Measurements from ENCODE around the gene CAMK2D. TPM values are rescaled to one million over a fixed set of nuclear protein-coding genes. Genes with fewer than 3 reads are reported as not detected.

CAMK2D gene
- total and polyA plus RNA-seq, 2 donors from 2014 or later = 9.1 to 34.7 TPM

- no peak overlapping the region for H3K4me3 ChIP-seq (ENCODE audit: low read length in 3 of 3)
- DNase-seq (no peak), FAIRE-seq (no peak)
- no peak for TF ChIP-seq CTCF (IDR thresholded peaks at IDR 0.05; ENCODE audit: borderline replicate concordance, extremely low read depth, insufficient read depth)
- no peaks in the 10 kb centered on the region for H3K27me3 ChIP-seq (ENCODE audit: control insufficient read depth, insufficient read depth, low read length)
- no peak overlapping the region for H3K27ac ChIP-seq (ENCODE audit: low read depth in 2 of 2, low read length in 2 of 2)
- H3K9me3 ChIP-seq (ENCODE audit: control insufficient read depth in 2 of 3, insufficient read depth in 1 of 3, low read length in 3 of 3) = no peaks in the 10 kb centered on the region
- H3K36me3 ChIP-seq (ENCODE audit: control insufficient read depth in 2 of 3, insufficient read depth in 3 of 3, low read length in 3 of 3) = no peaks in the 10 kb centered on the region
- no peak overlapping the region for H3K9ac ChIP-seq (ENCODE audit: low read length in 3 of 3)
- intact Hi-C loops (cut with DNase I) = no loop called here
- H3K4me1 ChIP-seq (ENCODE audit: control insufficient read depth in 2 of 3, insufficient read depth in 2 of 3, low read depth in 1 of 3, low read length in 3 of 3) = no peaks in the 10 kb centered on the region
Measured at GRCh38 chr4:113776016-113776415, 14.5 kb upstream of the CAMK2D start.

GRCh38 chr4:113773756-113774155 is 12.2 kb upstream of the CAMK2D start:
- intact Hi-C loops (cut with DNase I) = no loop called here
- Histone ChIP-seq H3K27me3 (ENCODE audit: control insufficient read depth, insufficient read depth, low read length) (no peaks in the 10 kb centered on the region), H3K9me3 (ENCODE audit: control insufficient read depth in 2 of 3, insufficient read depth in 1 of 3, low read length in 3 of 3) (no peaks in the 10 kb centered on the region), H3K36me3 (ENCODE audit: control insufficient read depth in 2 of 3, insufficient read depth in 3 of 3, low read length in 3 of 3) (no peaks in the 10 kb centered on the region), H3K27ac (ENCODE audit: low read depth in 2 of 2, low read length in 2 of 2) (no peak overlapping the region), H3K4me1 (ENCODE audit: control insufficient read depth in 2 of 3, insufficient read depth in 2 of 3, low read depth in 1 of 3, low read length in 3 of 3) (no peaks in the 10 kb centered on the region), H3K4me3 (ENCODE audit: low read length in 3 of 3) (no peak overlapping the region), H3K9ac (ENCODE audit: low read length in 3 of 3) (no peak overlapping the region)
- TF ChIP-seq CTCF (IDR thresholded peaks at IDR 0.05; ENCODE audit: borderline replicate concordance, extremely low read depth, insufficient read depth) = no peak
- DNase-seq (no peak), FAIRE-seq (no peak)

- TF ChIP-seq CTCF (IDR thresholded peaks at IDR 0.05; ENCODE audit: borderline replicate concordance, extremely low read depth, insufficient read depth) = no peak
- DNase-seq (no peak), FAIRE-seq (no peak)
- Histone ChIP-seq H3K9me3 (ENCODE audit: control insufficient read depth in 2 of 3, insufficient read depth in 1 of 3, low read length in 3 of 3) (no peaks in the 10 kb centered on the region), H3K4me3 (ENCODE audit: low read length in 3 of 3) (no peak overlapping the region), H3K27me3 (ENCODE audit: control insufficient read depth, insufficient read depth, low read length) (no peaks in the 10 kb centered on the region), H3K4me1 (ENCODE audit: control insufficient read depth in 2 of 3, insufficient read depth in 2 of 3, low read depth in 1 of 3, low read length in 3 of 3) (no peaks in the 10 kb centered on the region), H3K9ac (ENCODE audit: low read length in 3 of 3) (no peak overlapping the region), H3K36me3 (ENCODE audit: control insufficient read depth in 2 of 3, insufficient read depth in 3 of 3, low read length in 3 of 3) (no peaks in the 10 kb centered on the region), H3K27ac (ENCODE audit: low read depth in 2 of 2, low read length in 2 of 2) (no peak overlapping the region)
- intact Hi-C loops (cut with DNase I) = no loop called here
Measured at GRCh38 chr4:113773014-113773413, 11.5 kb upstream of the CAMK2D start.

GRCh38 chr4:113772319-113772718 is 10.8 kb upstream of the CAMK2D start:
- no peak overlapping the region for H3K27ac ChIP-seq (ENCODE audit: low read depth in 2 of 2, low read length in 2 of 2)
- H3K9ac ChIP-seq (ENCODE audit: low read length in 3 of 3) = no peak overlapping the region
- H3K9me3 ChIP-seq (ENCODE audit: control insufficient read depth in 2 of 3, insufficient read depth in 1 of 3, low read length in 3 of 3) = no peaks in the 10 kb centered on the region
- no peaks in the 10 kb centered on the region for H3K36me3 ChIP-seq (ENCODE audit: control insufficient read depth in 2 of 3, insufficient read depth in 3 of 3, low read length in 3 of 3)
- no peaks in the 10 kb centered on the region for H3K27me3 ChIP-seq (ENCODE audit: control insufficient read depth, insufficient read depth, low read length)
- no peak overlapping the region for H3K4me3 ChIP-seq (ENCODE audit: low read length in 3 of 3)
- intact Hi-C loops (cut with DNase I) = no loop called here
- no peak for FAIRE-seq
- DNase-seq = no peak
- no peak for TF ChIP-seq CTCF (IDR thresholded peaks at IDR 0.05; ENCODE audit: borderline replicate concordance, extremely low read depth, insufficient read depth)
- H3K4me1 ChIP-seq (ENCODE audit: control insufficient read depth in 2 of 3, insufficient read depth in 2 of 3, low read depth in 1 of 3, low read length in 3 of 3) = no peaks in the 10 kb centered on the region
